Measurements from ENCODE around the gene TOR4A. TPM values are rescaled to one million over a fixed set of nuclear protein-coding genes. Genes with fewer than 3 reads are reported as not detected.

The TOR4A gene
- total and polyA plus RNA-seq, 4 experiments from 2014 or later: 0.46 to 2.1 (median 1.4) TPM

Other genes starting within 250 kb of the TOR4A start
- gene ABCA2, start 249.5 kb upstream of the TOR4A start, total RNA-seq: 10 to 100 TPM; 63.8 to 68.6 TPM
- gene ABCA2, start 249.5 kb upstream of the TOR4A start, polyA plus RNA-seq: 10 to 100 TPM in 1 of 2 donors, 1 to 10 TPM in 1; 2.6 to 10.8 TPM
- gene FUT7, start 245.6 kb upstream of the TOR4A start, total RNA-seq: 1 to 10 TPM; 3.4 to 4.6 TPM
- 10 to 100 TPM; 22.6 to 43.8 TPM for gene FUT7, start 245.6 kb upstream of the TOR4A start, polyA plus RNA-seq
- gene NPDC1, start 231.5 kb upstream of the TOR4A start, total RNA-seq: 10 to 100 TPM; 20.7 to 21.4 TPM
- gene NPDC1, start 231.5 kb upstream of the TOR4A start, polyA plus RNA-seq: 10 to 100 TPM; 22.8 to 32.2 TPM
- not detected for gene ENTPD2, start 223.7 kb upstream of the TOR4A start, total RNA-seq
- not detected for gene ENTPD2, start 223.7 kb upstream of the TOR4A start, polyA plus RNA-seq
- gene SAPCD2, start 207.2 kb upstream of the TOR4A start, total RNA-seq: under 1 TPM; 0.09 to 0.11 TPM
- under 1 TPM; 0.10 to 0.15 TPM for gene SAPCD2, start 207.2 kb upstream of the TOR4A start, polyA plus RNA-seq
- 10 to 100 TPM; 10.6 to 12.5 TPM for gene UAP1L1, start 200.2 kb upstream of the TOR4A start, total RNA-seq
- gene UAP1L1, start 200.2 kb upstream of the TOR4A start, polyA plus RNA-seq: 1 to 10 TPM in 1 of 2 donors, under 1 TPM in 1; 0.81 to 2.9 TPM
- gene MAN1B1, start 190.7 kb upstream of the TOR4A start, total RNA-seq: 10 to 100 TPM; 63.3 to 71.0 TPM
- 10 to 100 TPM; 35.4 to 37.5 TPM for gene MAN1B1, start 190.7 kb upstream of the TOR4A start, polyA plus RNA-seq
- 100 to 1,000 TPM; 357 to 362 TPM for gene DPP7, start 163.0 kb upstream of the TOR4A start, total RNA-seq
- gene DPP7, start 163.0 kb upstream of the TOR4A start, polyA plus RNA-seq: 100 to 1,000 TPM; 135 to 206 TPM
- not detected for gene GRIN1, start 138.6 kb upstream of the TOR4A start, total RNA-seq
- not detected for gene GRIN1, start 138.6 kb upstream of the TOR4A start, polyA plus RNA-seq
- gene LRRC26, start 107.7 kb upstream of the TOR4A start, total RNA-seq: not detected
- not detected for gene LRRC26, start 107.7 kb upstream of the TOR4A start, polyA plus RNA-seq
- gene TMEM210, start 105.7 kb upstream of the TOR4A start, total RNA-seq: not detected
- gene TMEM210, start 105.7 kb upstream of the TOR4A start, polyA plus RNA-seq: not detected
- gene ANAPC2, start 89.2 kb upstream of the TOR4A start, total RNA-seq: 100 to 1,000 TPM; 116 to 125 TPM
- gene ANAPC2, start 89.2 kb upstream of the TOR4A start, polyA plus RNA-seq: 1 to 10 TPM; 3.2 to 5.7 TPM
- gene SSNA1, start 89.0 kb upstream of the TOR4A start, total RNA-seq: 10 to 100 TPM; 48.6 to 49.5 TPM
- 100 to 1,000 TPM; 117 to 161 TPM for gene SSNA1, start 89.0 kb upstream of the TOR4A start, polyA plus RNA-seq
- gene TPRN, start 77.0 kb upstream of the TOR4A start, total RNA-seq: 1 to 10 TPM; 8.5 to 8.6 TPM
- gene TPRN, start 77.0 kb upstream of the TOR4A start, polyA plus RNA-seq: under 1 TPM; 0.27 to 0.45 TPM
- 10 to 100 TPM; 39.5 to 42.9 TPM for gene TMEM203, start 72.1 kb upstream of the TOR4A start, total RNA-seq
- 100 to 1,000 TPM; 129 to 170 TPM for gene TMEM203, start 72.1 kb upstream of the TOR4A start, polyA plus RNA-seq
- gene NDOR1, start 72.0 kb upstream of the TOR4A start, total RNA-seq: 10 to 100 TPM; 36.7 to 37.1 TPM
- 1 to 10 TPM; 4.6 to 9.5 TPM for gene NDOR1, start 72.0 kb upstream of the TOR4A start, polyA plus RNA-seq
- 1 to 10 TPM in 1 of 2 experiments, under 1 TPM in 1; 0.64 to 1.3 TPM for gene RNF208, start 55.5 kb upstream of the TOR4A start, total RNA-seq
- not detected for gene RNF208, start 55.5 kb upstream of the TOR4A start, polyA plus RNA-seq
- under 1 TPM in 1 of 2 experiments, not detected in 1; 0.25 TPM for gene CYSRT1, start 52.6 kb upstream of the TOR4A start, total RNA-seq
- gene CYSRT1, start 52.6 kb upstream of the TOR4A start, polyA plus RNA-seq: not detected
- not detected for gene RNF224, start 50.2 kb upstream of the TOR4A start, total RNA-seq
- gene RNF224, start 50.2 kb upstream of the TOR4A start, polyA plus RNA-seq: not detected
- not detected for gene SLC34A3, start 46.8 kb upstream of the TOR4A start, total RNA-seq
- gene SLC34A3, start 46.8 kb upstream of the TOR4A start, polyA plus RNA-seq: not detected
- gene TUBB4B, start 36.4 kb upstream of the TOR4A start, total RNA-seq: 100 to 1,000 TPM in 1 of 2 experiments, 10 to 100 TPM in 1; 99.8 to 103 TPM
- gene TUBB4B, start 36.4 kb upstream of the TOR4A start, polyA plus RNA-seq: 10 to 100 TPM; 53.1 to 64.1 TPM
- gene STPG3, start 26.4 kb upstream of the TOR4A start, total RNA-seq: not detected
- gene STPG3, start 26.4 kb upstream of the TOR4A start, polyA plus RNA-seq: not detected
- 10 to 100 TPM; 44.3 to 44.9 TPM for gene NELFB, start 22.4 kb upstream of the TOR4A start, total RNA-seq
- 10 to 100 TPM; 28.3 to 28.7 TPM for gene NELFB, start 22.4 kb upstream of the TOR4A start, polyA plus RNA-seq
- under 1 TPM; 0.25 to 0.29 TPM for gene NRARP, start 24.5 kb downstream of the TOR4A start, total RNA-seq
- gene NRARP, start 24.5 kb downstream of the TOR4A start, polyA plus RNA-seq: not detected
- gene EXD3, start 145.4 kb downstream of the TOR4A start, total RNA-seq: 10 to 100 TPM; 21.4 to 21.9 TPM
- gene EXD3, start 145.4 kb downstream of the TOR4A start, polyA plus RNA-seq: 1 to 10 TPM; 2.5 to 7.1 TPM
- 1 to 10 TPM; 4.5 to 5.6 TPM for gene NOXA1, start 145.7 kb downstream of the TOR4A start, total RNA-seq
- gene NOXA1, start 145.7 kb downstream of the TOR4A start, polyA plus RNA-seq: under 1 TPM; 0.29 to 1.00 TPM
- gene ENTPD8, start 163.6 kb downstream of the TOR4A start, total RNA-seq: not detected
- gene ENTPD8, start 163.6 kb downstream of the TOR4A start, polyA plus RNA-seq: not detected
- 10 to 100 TPM; 18.3 to 20.9 TPM for gene NSMF, start 181.6 kb downstream of the TOR4A start, total RNA-seq
- 10 to 100 TPM in 1 of 2 donors, 1 to 10 TPM in 1; 3.8 to 10.6 TPM for gene NSMF, start 181.6 kb downstream of the TOR4A start, polyA plus RNA-seq